K562 (cell line): ENCODE results near the gene IDS. TPM values are rescaled to one million over a fixed set of nuclear protein-coding genes. Genes with fewer than 3 reads are reported as not detected.

Source experiments
- ATAC-seq: fragments of 200-7000 bp; cut with Tn5 transposase; 3 replicates; pipeline ENCODE4 v1.9.1; 2020; ENCODE audit warnings: moderate library complexity
- BruUV-seq: library from RNA; stranded (reverse); fragments of 400-500 nt; replicated peaks from 2 replicates; lab custom pipeline; 2021; lab: Mats Ljungman, UMichigan
- CTCF ChIA-PET: fragments of 300-600 bp; formaldehyde crosslinking; extraction: SDS; loops from one replicate; lab custom pipeline; 2021; ENCODE audit warnings: low intra/inter-chr PET ratio; lab: Yijun Ruan, JAX
- POLR2A ChIA-PET: fragments of 300-600, 350-650 bp; sonication (Branson Sonifier 250); formaldehyde crosslinking; extraction: SDS; loops from one replicate; lab custom pipeline; 2021; ENCODE audit warnings: antibody characterized with exemption, inconsistent platforms; lab: Yijun Ruan, JAX
- DNase-seq, 4 experiments: peaks; one replicate each; pipeline versions ENCODE4 v3.0.0 to v3.0.0-alpha.2; 2011 to 2018; ENCODE audit warnings: low spot score in 3 of 4, mixed read lengths in 3 of 4; ENCODE audit errors: extremely low read depth in 1 of 4
- FAIRE-seq: peaks from 2 replicates; lab custom pipeline; 2011; peaks lifted over from hg19 to GRCh38; lab: Jason Lieb, UNC
- H2AFZ ChIP-seq: 2 replicates; pipeline ENCODE4 v1.6.0; 2011; ENCODE audit warnings: low read depth, low read length, control low read depth, inconsistent platforms
- H3K27ac ChIP-seq: fragments of 200-600 bp; 3 replicates; pipeline ENCODE4 v1.8.0; 2011; ENCODE audit warnings: low read depth, mild to moderate bottlenecking, control low read depth, inconsistent platforms, low read length, moderate library complexity, mixed read lengths; ENCODE audit errors: extremely low read depth
- H3K27me3 ChIP-seq, 2 experiments: fragments of 300-600 bp in 1 of 2; 2 replicates in 1 of 2; 3 replicates in 1 of 2; pipeline versions ENCODE4 v1.6.0 to v1.8.0; 2011; ENCODE audit warnings: inconsistent platforms in 2 of 2, low read length in 2 of 2, mild to moderate bottlenecking in 1 of 2, mixed read lengths in 1 of 2, moderate library complexity in 1 of 2; ENCODE audit not compliant: control insufficient read depth in 2 of 2, insufficient read depth in 2 of 2
- H3K36me3 ChIP-seq: fragments of 300-600 bp; 3 replicates; pipeline ENCODE4 v1.8.0; 2011; ENCODE audit warnings: mild to moderate bottlenecking, low read length, inconsistent platforms; ENCODE audit not compliant: control insufficient read depth, insufficient read depth
- H3K4me1 ChIP-seq, 2 experiments: fragments of 200-600 bp in 1 of 2; replicated peaks in 1 of 2; 2 replicates in 1 of 2; 3 replicates in 1 of 2; pipeline versions ENCODE4 v1.5.1 to v1.8.0; 2011; ENCODE audit warnings: inconsistent platforms in 2 of 2, low read length in 2 of 2, mild to moderate bottlenecking in 1 of 2, mixed read lengths in 1 of 2, moderate library complexity in 1 of 2; ENCODE audit not compliant: control insufficient read depth in 2 of 2, insufficient read depth in 2 of 2
- H3K4me2 ChIP-seq: 2 replicates; pipeline ENCODE4 v1.6.1; 2011; ENCODE audit warnings: low read length, control low read depth, inconsistent platforms, mixed read lengths; ENCODE audit not compliant: insufficient read depth
- H3K4me3 ChIP-seq: fragments of 200-600 bp; sonication (generic), shearing (Covaris generic); 2 replicates; pipeline ENCODE4 v1.5.1; 2016; ENCODE audit warnings: control low read depth, inconsistent platforms
- H3K79me2 ChIP-seq: fragments of 200-600 bp; 3 replicates; pipeline ENCODE4 v1.8.0; 2011; ENCODE audit warnings: low read length, inconsistent platforms; ENCODE audit not compliant: control insufficient read depth, insufficient read depth
- H3K9ac ChIP-seq, 2 experiments: 2 replicates each; pipeline versions ENCODE4 v1.6.0 to v1.6.1; 2011; ENCODE audit warnings: low read depth in 2 of 2, low read length in 2 of 2, control low read depth in 1 of 2, inconsistent platforms in 1 of 2, mild to moderate bottlenecking in 1 of 2, mixed read lengths in 1 of 2; ENCODE audit not compliant: insufficient read depth in 1 of 2
- H3K9me1 ChIP-seq: one replicate; pipeline ENCODE4 v1.6.0; 2011; ENCODE audit warnings: inconsistent platforms, mild to moderate bottlenecking, low read length, moderate library complexity; ENCODE audit not compliant: control insufficient read depth, insufficient read depth
- H3K9me3 ChIP-seq: replicated peaks from 2 replicates; pipeline ENCODE4 v1.5.1; 2011; ENCODE audit warnings: low read depth, low read length, inconsistent platforms; ENCODE audit not compliant: control insufficient read depth, insufficient read depth
- H4K20me1 ChIP-seq: replicated peaks from 2 replicates; pipeline ENCODE4 v1.6.1; 2011; ENCODE audit warnings: low read length, inconsistent platforms, mixed read lengths; ENCODE audit not compliant: control insufficient read depth, insufficient read depth
- ATF7 ChIP-seq: fragments of 450-650 bp; IDR thresholded peaks from 2 replicates; pipeline ENCODE4 v1.7.1; 2014; ENCODE audit warnings: mild to moderate bottlenecking, moderate library complexity
- ETS2 ChIP-seq: IDR thresholded peaks from 2 replicates; pipeline ENCODE4 v1.6.1; 2016; ENCODE audit warnings: borderline replicate concordance, missing genetic modification characterization, mild to moderate bottlenecking, moderate library complexity, missing compliant biosample characterization; ENCODE audit not compliant: poor library complexity, severe bottlenecking
- FOXJ2 ChIP-seq: fragments of 200-800 bp; sonication (Bioruptor generic); IDR thresholded peaks from 2 replicates; pipeline ENCODE4 v1.6.1; 2016; ENCODE audit warnings: missing genetic modification characterization, missing compliant biosample characterization
- NFIX ChIP-seq: fragments of 250-450 bp; sonication (Bioruptor Pico); IDR thresholded peaks from 2 replicates; pipeline ENCODE4 v1.4.0; 2020; ENCODE audit warnings: low read depth, mild to moderate bottlenecking, moderate library complexity
- PCBP1 ChIP-seq: fragments of 200-400 bp; formaldehyde crosslinking; IDR thresholded peaks from 2 replicates; pipeline ENCODE4 v1.6.1; 2018; ENCODE audit warnings: mild to moderate bottlenecking, low read depth, low read length; ENCODE audit not compliant: poor library complexity, severe bottlenecking
- PHB2 ChIP-seq: fragments of 450-650 bp; IDR thresholded peaks from 2 replicates; pipeline ENCODE4 v1.6.1; 2017; ENCODE audit warnings: low read depth
- POLR2AphosphoS2 ChIP-seq: IDR thresholded peaks from 2 replicates; pipeline ENCODE4 v1.6.1; 2012; ENCODE audit warnings: low read length, improper control_type of control experiment
- POLR2AphosphoS5 ChIP-seq: IDR thresholded peaks from 2 replicates; pipeline ENCODE4 v1.6.1; 2011; ENCODE audit warnings: mild to moderate bottlenecking, low read depth, low read length, moderate library complexity; ENCODE audit not compliant: control insufficient read depth, insufficient read depth
- PTBP1 ChIP-seq: fragments of 200-400 bp; formaldehyde crosslinking; IDR thresholded peaks from 2 replicates; pipeline ENCODE4 v1.6.1; 2017; ENCODE audit warnings: low read depth, low read length
- PYGO2 ChIP-seq: fragments of 450-650 bp; IDR thresholded peaks from 2 replicates; pipeline ENCODE4 v1.6.1; 2016; ENCODE audit warnings: mild to moderate bottlenecking, missing genetic modification characterization, moderate library complexity, missing compliant biosample characterization
- TCF7 ChIP-seq: sonication (generic); IDR thresholded peaks from 2 replicates; pipeline ENCODE4 v1.6.1; 2016; ENCODE audit warnings: antibody characterized with exemption, borderline replicate concordance
- ZC3H11A ChIP-seq: IDR thresholded peaks from 2 replicates; pipeline ENCODE4 v1.6.1; 2012; ENCODE audit warnings: low read depth, low read length, improper control_type of control experiment
- ZNF280B ChIP-seq: fragments of 250-450 bp; sonication (Bioruptor Pico); IDR thresholded peaks from 2 replicates; pipeline ENCODE4 v1.5.1; 2021; ENCODE audit warnings: mild to moderate bottlenecking
- ZNF324 ChIP-seq: fragments of 250-450 bp; sonication (Bioruptor Pico); IDR thresholded peaks from 2 replicates; pipeline ENCODE4 v1.4.0; 2020; ENCODE audit warnings: mild to moderate bottlenecking
- ZNF384 ChIP-seq: IDR thresholded peaks from 2 replicates; pipeline ENCODE4 v1.6.1; 2012; ENCODE audit warnings: low read depth, low read length, improper control_type of control experiment
- ZNF395 ChIP-seq: fragments of 200-800 bp; sonication (Bioruptor generic); IDR thresholded peaks from 2 replicates; pipeline ENCODE4 v1.6.1; 2017; ENCODE audit warnings: missing genetic modification characterization, missing compliant biosample characterization
- ZNF707 ChIP-seq: fragments of 250-450 bp; sonication (Bioruptor Pico); conservative IDR thresholded peaks from 2 replicates; pipeline ENCODE4 v1.8.0; 2022; ENCODE audit warnings: inconsistent platforms, mild to moderate bottlenecking, moderate library complexity
- ZNF77 ChIP-seq: fragments of 250-450 bp; sonication (Bioruptor Pico); IDR thresholded peaks from 2 replicates; pipeline ENCODE4 v1.5.0; 2020
- WGBS: fragments of 100-300 bp; shearing (Covaris generic); methylation state at CpG from one replicate; pipeline ENCODE4 v1.1.6; 2016; ENCODE audit warnings: low coverage, mixed read lengths; ENCODE audit not compliant: insufficient coverage; ENCODE audit errors: missing lambda C conversion rate; 5-methylcytosine and 5-hydroxymethylcytosine counted together
- in situ Hi-C: fragments of 300-500 bp; cut with MboI; formaldehyde crosslinking; loops from 4 replicates; pipeline ENCODE4 v1.15.0; 2018; ENCODE audit warnings: inconsistent platforms, mixed read lengths
- intact Hi-C: fragments of 100-400 bp; cut with micrococcal nuclease; formaldehyde crosslinking; loops from 2 replicates; pipeline ENCODE4 v1.14.2; 2022
- polyA plus RNA-seq, 8 experiments: library from polyadenylated mRNA; depleted of rRNA in 4 of 8; stranded (reverse) in 5 of 8; unstranded in 3 of 8; fragments of >200 nt; fragmentation: Nextera tagmentation in 2 of 8; fragmentation: Illumina TruSeq in 1 of 8; extraction: Ambion mirVana in 2 of 8; extraction: Trizol in 1 of 8; gene quantifications; 2 replicates each; pipeline versions ENCODE4 v1.2.1 to v1.2.3, GENCODE V29; 2011 to 2014; ENCODE audit warnings: inconsistent platforms in 1 of 8, missing spikeins in 1 of 8
- total RNA-seq, 7 experiments: library from RNA; depleted of rRNA in 6 of 7; stranded (reverse); fragments of >200 nt in 6 of 7; fragmentation: Illumina TruSeq in 2 of 7; extraction: Trizol in 2 of 7; gene quantifications; 2 replicates each; pipeline versions ENCODE4 v1.2.1 to v1.2.3, GENCODE V29; 2011 to 2021; ENCODE audit warnings: low replicate concordance in 1 of 7
- TF ChIP-seq, protein P1 (sequence below): fragments of 450-650 bp; formaldehyde crosslinking; IDR thresholded peaks from 2 replicates; pipeline ENCODE4 v1.4.0; 2022; ENCODE audit warnings: missing genetic modification characterization

IDS gene
- total and polyA plus RNA-seq, 9 of the 15 experiments (the other 6 are each of a cell fraction or from before 2014, with no cell fraction given), result 2.0 to 18.6 (median 8.6) TPM

DNA sequence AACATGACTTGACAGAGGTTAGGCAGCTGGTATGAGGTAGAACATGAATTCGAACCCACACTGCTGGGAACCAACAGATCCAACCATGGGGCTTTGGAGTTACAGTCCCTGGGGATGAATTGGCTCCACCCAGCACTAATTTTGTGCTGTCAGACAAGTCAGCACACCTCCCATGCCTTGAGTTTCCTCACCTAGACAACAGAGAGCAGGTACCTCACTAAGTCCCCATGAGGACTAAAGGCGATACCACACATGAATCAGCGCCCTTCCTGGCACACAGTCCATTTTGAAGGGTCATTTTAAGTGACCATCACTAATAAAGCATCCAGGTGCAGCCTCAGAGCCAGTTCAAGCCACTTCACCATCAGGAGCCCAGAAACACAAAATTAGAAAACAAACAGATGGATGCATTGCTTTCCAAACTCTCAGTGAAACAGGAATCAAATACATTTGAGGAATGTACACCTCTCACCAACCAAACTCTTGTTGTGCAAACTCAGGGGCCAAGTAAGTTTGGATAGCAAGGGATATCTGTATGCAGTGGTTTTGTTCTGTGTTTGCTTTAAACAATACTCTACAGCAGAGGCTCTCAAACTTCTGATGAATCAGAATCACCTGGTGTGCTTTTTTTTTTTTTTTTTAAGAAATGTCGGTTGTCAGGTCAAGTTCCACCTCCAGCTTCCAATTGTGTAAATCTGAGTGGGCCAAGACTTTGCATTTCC is 10.1 kb downstream of the IDS start:
- no peaks in the 10 kb centered on the region; a peak in 2 of 5 replicates for H3K4me1 ChIP-seq
- TF ChIP-seq PCBP1 (no peak), ZNF77 (CRISPR knock-in tag) (no peak), NFIX (CRISPR knock-in tag) (no peak), ZNF280B (CRISPR knock-in tag) (no peak), ZC3H11A (no peak), ATF7 (no peak), POLR2AphosphoS5 (no peak), ZNF395 (CRISPR knock-in tag) (no peak), TCF7 (no peak), PHB2 (no peak), FOXJ2 (no peak), PYGO2 (tag) (no peak), POLR2AphosphoS2 (no peak), ZNF707 (CRISPR knock-in tag) (no peak), PTBP1 (no peak), ZNF384 (no peak), ETS2 (no peak), ZNF324 (CRISPR knock-in tag) (no peak)
- TF ChIP-seq, protein P1, sequence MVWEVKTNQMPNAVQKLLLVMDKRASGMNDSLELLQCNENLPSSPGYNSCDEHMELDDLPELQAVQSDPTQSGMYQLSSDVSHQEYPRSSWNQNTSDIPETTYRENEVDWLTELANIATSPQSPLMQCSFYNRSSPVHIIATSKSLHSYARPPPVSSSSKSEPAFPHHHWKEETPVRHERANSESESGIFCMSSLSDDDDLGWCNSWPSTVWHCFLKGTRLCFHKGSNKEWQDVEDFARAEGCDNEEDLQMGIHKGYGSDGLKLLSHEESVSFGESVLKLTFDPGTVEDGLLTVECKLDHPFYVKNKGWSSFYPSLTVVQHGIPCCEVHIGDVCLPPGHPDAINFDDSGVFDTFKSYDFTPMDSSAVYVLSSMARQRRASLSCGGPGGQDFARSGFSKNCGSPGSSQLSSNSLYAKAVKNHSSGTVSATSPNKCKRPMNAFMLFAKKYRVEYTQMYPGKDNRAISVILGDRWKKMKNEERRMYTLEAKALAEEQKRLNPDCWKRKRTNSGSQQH, result no peak
- no peaks in the 10 kb centered on the region for H3K79me2 ChIP-seq
- H2AFZ ChIP-seq, result no peak overlapping the region
- BruUV-seq, result no TSS peak
- POLR2A ChIA-PET, result no interaction called here
- no peaks in the 10 kb centered on the region for H3K9me1 ChIP-seq
- H3K27me3 ChIP-seq, result no peaks in the 10 kb centered on the region
- CTCF ChIA-PET, result no interaction called here
- FAIRE-seq, result no peak
- in situ Hi-C loops (no loop called here), intact Hi-C loops (no loop called here)
- 13% methylated on average over 3 of the region's 4 CpGs for WGBS
- ATAC-seq, result no peak
- H3K9me3 ChIP-seq, result no peaks in the 10 kb centered on the region
- no peak overlapping the region for H3K9ac ChIP-seq
- no peaks in the 10 kb centered on the region; the same call in 1 of the 2 replicates for H4K20me1 ChIP-seq
- peaks cover 11% of the 10 kb centered on the region; the same call in 2 of the 3 replicates for H3K36me3 ChIP-seq
- no peak overlapping the region for H3K4me3 ChIP-seq
- H3K4me2 ChIP-seq, result no peak overlapping the region
- no peak overlapping the region for H3K27ac ChIP-seq
- no peak for DNase-seq
